Activated CD8-positive, alpha-beta T cell treated with anti-CD3 and anti-CD28 coated beads for 36 hours (primary cell): ENCODE data around the gene IL17REL. TPM values are rescaled to one million over a fixed set of nuclear protein-coding genes. Genes with fewer than 3 reads are reported as not detected.

Experiments used
- microRNA-seq: library from miRNA; unstranded; fragments of <30 nt; microRNA quantifications from one replicate; pipeline ENCODE4 v1.2.0, GENCODE V29; 2022; ENCODE audit warnings: borderline microRNAs expressed, borderline replicate concordance
- total RNA-seq, 2 experiments: library from RNA; stranded (reverse); gene quantifications; one replicate each; pipeline ENCODE4 v1.2.3, GENCODE V29; 2021

IL17REL gene
- total RNA-seq, 2 experiments from 2014 or later = 0.14 TPM; not detected in 1

Small RNA genes lying within 50 kb of the gene (microRNA-seq; reads per million reads assigned to microRNA genes)
- gene MIR6821 = 1.5 reads per million

Other genes with a start within 250 kb of the IL17REL start
- gene BRD1, start 184.9 kb downstream of the IL17REL start, total RNA-seq = 10 to 100 TPM; 24.5 to 29.0 TPM
- gene ZBED4, start 158.9 kb downstream of the IL17REL start, total RNA-seq = 10 to 100 TPM; 19.7 to 20.1 TPM
- gene ALG12, start 94.3 kb downstream of the IL17REL start, total RNA-seq = 10 to 100 TPM; 10.7 to 12.0 TPM
- 10 to 100 TPM; 26.1 to 28.2 TPM for gene CRELD2, start 94.1 kb downstream of the IL17REL start, total RNA-seq
- gene PIM3, start 52.0 kb downstream of the IL17REL start, total RNA-seq = 100 to 1,000 TPM; 146 to 158 TPM
- gene TTLL8, start 45.5 kb upstream of the IL17REL start, total RNA-seq = not detected
- gene MLC1, start 72.7 kb upstream of the IL17REL start, total RNA-seq = 1 to 10 TPM; 1.3 to 1.5 TPM
- under 1 TPM in 1 of 2 experiments, not detected in 1; 0.34 TPM for gene MOV10L1, start 77.2 kb upstream of the IL17REL start, total RNA-seq
- 1 to 10 TPM; 3.3 to 3.9 TPM for gene PANX2, start 158.0 kb upstream of the IL17REL start, total RNA-seq
- gene TRABD, start 173.1 kb upstream of the IL17REL start, total RNA-seq = 100 to 1,000 TPM; 110 to 114 TPM
- 10 to 100 TPM; 24.0 to 25.5 TPM for gene SELENOO, start 188.2 kb upstream of the IL17REL start, total RNA-seq
- 10 to 100 TPM; 44.8 to 47.2 TPM for gene TUBGCP6, start 232.3 kb upstream of the IL17REL start, total RNA-seq
- 10 to 100 TPM; 43.0 to 44.3 TPM for gene HDAC10, start 238.5 kb upstream of the IL17REL start, total RNA-seq
- gene MAPK12, start 248.9 kb upstream of the IL17REL start, total RNA-seq = 1 to 10 TPM; 7.9 to 9.2 TPM